Keratinocyte (primary cell): ENCODE measurements around the gene DDAH2. TPM values are rescaled to one million over a fixed set of nuclear protein-coding genes. Genes with fewer than 3 reads are reported as not detected.

Experiments used
- DNase-seq: peaks from one replicate; pipeline ENCODE4 v3.0.0-alpha.2; 2011; ENCODE audit warnings: low read depth, missing footprints, low spot score
- FAIRE-seq: peaks from 2 replicates; lab custom pipeline; 2011; peaks lifted over from hg19 to GRCh38; lab: Jason Lieb, UNC
- H2AFZ ChIP-seq: 2 replicates; pipeline ENCODE4 v1.6.0; 2012; ENCODE audit warnings: low read length, control low read depth, inconsistent platforms; ENCODE audit not compliant: control insufficient read depth
- H3K27ac ChIP-seq: 2 replicates; pipeline ENCODE4 v1.5.1; 2011; ENCODE audit warnings: low read length; ENCODE audit not compliant: control insufficient read depth, insufficient read depth
- H3K27me3 ChIP-seq: 3 replicates; pipeline ENCODE4 v1.6.0; 2011; ENCODE audit warnings: low read length; ENCODE audit not compliant: control insufficient read depth, insufficient read depth; ENCODE audit errors: extremely low read depth
- H3K36me3 ChIP-seq, 2 experiments: 2 replicates in 1 of 2; 3 replicates in 1 of 2; pipeline ENCODE4 v1.5.1; 2011; ENCODE audit warnings: low read length in 2 of 2, mild to moderate bottlenecking in 1 of 2; ENCODE audit not compliant: control insufficient read depth in 2 of 2, insufficient read depth in 2 of 2; ENCODE audit errors: extremely low read depth in 1 of 2
- H3K4me1 ChIP-seq: 3 replicates; pipeline ENCODE4 v1.5.1; 2011; ENCODE audit warnings: low read length; ENCODE audit not compliant: control insufficient read depth, insufficient read depth; ENCODE audit errors: extremely low read depth
- H3K4me2 ChIP-seq: 3 replicates; pipeline ENCODE4 v1.6.0; 2011; ENCODE audit warnings: low read depth, low read length; ENCODE audit not compliant: control insufficient read depth, insufficient read depth; ENCODE audit errors: extremely low read depth
- H3K4me3 ChIP-seq, 3 experiments: fragments of 200-600 bp in 1 of 3; sonication (generic) in 1 of 3; 2 replicates in 2 of 3; 3 replicates in 1 of 3; pipeline ENCODE4 v1.5.1; 2011 to 2016; ENCODE audit warnings: low read length in 3 of 3, mild to moderate bottlenecking in 3 of 3, control low read depth in 2 of 3, inconsistent platforms in 1 of 3, low read depth in 1 of 3, mixed read lengths in 1 of 3, mixed run types in 1 of 3, moderate library complexity in 1 of 3; ENCODE audit not compliant: control insufficient read depth in 2 of 3, insufficient read depth in 2 of 3; ENCODE audit errors: extremely low read depth in 1 of 3
- H3K79me2 ChIP-seq: 2 replicates; pipeline ENCODE4 v1.6.0; 2012; ENCODE audit warnings: low read length; ENCODE audit not compliant: control insufficient read depth, insufficient read depth
- H3K9ac ChIP-seq: 3 replicates; pipeline ENCODE4 v1.6.0; 2011; ENCODE audit warnings: low read length; ENCODE audit not compliant: control insufficient read depth, insufficient read depth; ENCODE audit errors: extremely low read depth
- H3K9me1 ChIP-seq: 3 replicates; pipeline ENCODE4 v1.6.0; 2011; ENCODE audit warnings: low read length; ENCODE audit not compliant: control insufficient read depth, insufficient read depth; ENCODE audit errors: extremely low read depth
- H3K9me3 ChIP-seq: 2 replicates; pipeline ENCODE4 v1.5.1; 2012; ENCODE audit warnings: low read depth, low read length; ENCODE audit not compliant: control insufficient read depth
- H4K20me1 ChIP-seq: 3 replicates; pipeline ENCODE4 v1.6.0; 2011; ENCODE audit warnings: low read length; ENCODE audit not compliant: control insufficient read depth, insufficient read depth; ENCODE audit errors: extremely low read depth
- EZH2 ChIP-seq: IDR thresholded peaks from one replicate; pipeline ENCODE4 v1.6.1; 2012; ENCODE audit warnings: inconsistent platforms, mild to moderate bottlenecking, low read length, moderate library complexity
- dilution Hi-C: fragments of 300-500 bp; cut with MboI; formaldehyde crosslinking; loops from one replicate; pipeline ENCODE4 v1.7.0; 2020; ENCODE audit warnings: low sequenced_read_pairs; ENCODE audit not compliant: extremely low pct_ligation_motif_present
- polyA plus RNA-seq, 5 experiments: library from polyadenylated mRNA; depleted of rRNA in 3 of 5; stranded (reverse) in 3 of 5; stranded (forward) in 1 of 5; unstranded in 1 of 5; fragments of >200 nt; gene quantifications; 1 replicate in 1 of 5; 2 replicates in 3 of 5; 3 replicates in 1 of 5; pipeline versions ENCODE4 v1.2.1 to v1.2.3, GENCODE V29; 2011 to 2012; ENCODE audit warnings: missing spikeins in 2 of 5, low read depth in 1 of 5, low replicate concordance in 1 of 5
- TF ChIP-seq, protein P1 (sequence below), 3 experiments: IDR thresholded peaks in 1 of 3; conservative IDR thresholded peaks in 1 of 3; optimal IDR thresholded peaks in 1 of 3; 2 replicates in 2 of 3; 3 replicates in 1 of 3; pipeline versions ENCODE3 to v1.5.1; 2011; ENCODE audit warnings: low read length in 3 of 3, mild to moderate bottlenecking in 3 of 3, moderate library complexity in 2 of 3, control low read depth in 1 of 3, inconsistent platforms in 1 of 3; ENCODE audit not compliant: insufficient read depth in 2 of 3; ENCODE audit errors: extremely low read depth in 1 of 3

The DDAH2 gene
- polyA plus RNA-seq, 1 donor (not counting 4 experiments of a cell fraction or from before 2014, with no cell fraction given), result 3.0 TPM

DNA sequence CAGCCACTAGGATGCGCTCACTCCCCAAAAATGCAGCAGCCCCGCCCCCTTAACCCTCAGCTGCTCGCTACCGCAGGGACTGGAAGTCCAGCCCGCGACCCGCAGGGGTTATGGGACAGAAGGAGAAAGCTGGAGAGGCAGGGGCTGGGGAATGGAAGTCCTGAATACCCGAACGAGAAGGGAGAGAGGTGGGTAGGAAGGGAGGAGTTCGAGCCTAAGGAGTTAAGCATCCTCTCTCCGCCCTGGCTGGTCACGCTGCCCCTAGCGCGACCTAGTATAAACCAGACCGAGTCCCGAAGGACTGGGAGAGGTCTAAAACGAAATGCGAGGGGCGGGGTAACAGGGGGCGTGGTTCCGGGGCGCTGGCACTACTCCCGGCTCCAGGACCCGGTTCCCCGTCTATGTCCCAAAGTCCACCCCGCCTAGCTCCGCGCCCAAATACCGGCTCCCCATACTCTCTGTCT, 448 bp upstream of the DDAH2 start:
- Histone ChIP-seq H3K9me3 (no peaks in the 10 kb centered on the region), H3K27ac (no peak overlapping the region), H4K20me1 (peaks cover 18% of the 10 kb centered on the region), H3K9me1 (peaks cover 4% of the 10 kb centered on the region), H3K36me3 (peaks cover 29 to 40% of the 10 kb centered on the region in 2 experiments), H3K4me1 (peaks cover 24% of the 10 kb centered on the region), H3K4me2 (peak overlapping the region; percentile 91), H2AFZ (no peak overlapping the region), H3K27me3 (no peaks in the 10 kb centered on the region), H3K79me2 (peaks cover 15% of the 10 kb centered on the region), H3K4me3 (peak overlapping the region; percentile 38 to 74 (median 70)), H3K9ac (peak overlapping the region; percentile 50)
- TF ChIP-seq EZH2, result no peak
- TF ChIP-seq, protein P1, sequence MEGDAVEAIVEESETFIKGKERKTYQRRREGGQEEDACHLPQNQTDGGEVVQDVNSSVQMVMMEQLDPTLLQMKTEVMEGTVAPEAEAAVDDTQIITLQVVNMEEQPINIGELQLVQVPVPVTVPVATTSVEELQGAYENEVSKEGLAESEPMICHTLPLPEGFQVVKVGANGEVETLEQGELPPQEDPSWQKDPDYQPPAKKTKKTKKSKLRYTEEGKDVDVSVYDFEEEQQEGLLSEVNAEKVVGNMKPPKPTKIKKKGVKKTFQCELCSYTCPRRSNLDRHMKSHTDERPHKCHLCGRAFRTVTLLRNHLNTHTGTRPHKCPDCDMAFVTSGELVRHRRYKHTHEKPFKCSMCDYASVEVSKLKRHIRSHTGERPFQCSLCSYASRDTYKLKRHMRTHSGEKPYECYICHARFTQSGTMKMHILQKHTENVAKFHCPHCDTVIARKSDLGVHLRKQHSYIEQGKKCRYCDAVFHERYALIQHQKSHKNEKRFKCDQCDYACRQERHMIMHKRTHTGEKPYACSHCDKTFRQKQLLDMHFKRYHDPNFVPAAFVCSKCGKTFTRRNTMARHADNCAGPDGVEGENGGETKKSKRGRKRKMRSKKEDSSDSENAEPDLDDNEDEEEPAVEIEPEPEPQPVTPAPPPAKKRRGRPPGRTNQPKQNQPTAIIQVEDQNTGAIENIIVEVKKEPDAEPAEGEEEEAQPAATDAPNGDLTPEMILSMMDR (optimal IDR thresholded peaks at IDR 0.05 in 1 of 3, IDR thresholded peaks at IDR 0.05 in 1 of 3, conservative IDR thresholded peaks at IDR 0.05 in 1 of 3; ENCODE audit: extremely low read depth in 1 of 3, insufficient read depth in 2 of 3, low read length in 3 of 3), result peak in 1 of 3 experiments; percentile 3
- FAIRE-seq (peak; percentile 17), DNase-seq (no peak)
- dilution Hi-C loops, result no loop called here

DNA sequence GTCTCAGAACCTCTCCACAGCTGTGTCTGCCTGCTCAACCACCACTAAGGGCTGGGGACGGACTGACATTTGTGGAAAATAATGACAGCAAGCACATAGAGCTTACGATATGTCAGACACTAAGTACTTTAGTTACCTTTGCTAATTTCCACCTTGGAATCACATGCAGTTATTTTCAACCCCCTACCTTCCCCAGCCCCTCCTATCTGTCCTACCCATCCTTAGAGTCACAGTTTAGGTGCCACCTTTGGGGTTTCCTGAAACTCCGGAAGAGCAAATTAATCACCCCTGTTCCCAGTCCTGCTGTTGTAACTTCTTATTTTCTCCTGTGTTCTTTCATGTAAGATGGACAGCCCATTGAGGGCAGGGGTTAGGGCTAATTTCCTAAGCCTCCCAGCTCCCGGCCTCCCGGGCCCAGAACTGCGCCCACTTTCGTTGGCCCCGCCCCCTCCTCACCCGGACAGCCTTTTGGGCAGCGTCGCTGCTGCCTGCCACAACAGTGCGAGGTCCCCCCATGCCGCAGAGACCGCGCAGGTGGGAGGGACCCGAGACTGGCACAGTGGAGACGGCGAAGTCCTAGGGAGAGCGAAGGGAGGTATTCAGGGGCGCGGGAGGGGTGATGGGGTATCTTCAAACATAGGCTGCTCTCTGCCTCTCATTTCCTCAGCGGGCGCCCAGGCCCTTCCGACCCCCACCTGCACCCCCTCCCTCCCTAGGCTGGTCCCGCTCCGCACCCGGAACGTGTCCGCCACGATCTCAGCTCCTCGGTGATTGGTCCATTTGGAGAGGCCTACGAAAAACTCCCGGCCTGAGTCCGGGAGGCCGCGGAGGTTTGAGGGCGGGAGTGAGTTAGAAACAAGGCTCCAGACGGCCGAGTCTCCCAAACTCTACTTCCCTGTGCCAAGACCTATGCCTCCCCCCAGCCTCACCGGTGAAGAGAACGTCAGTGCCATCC, 1.1 kb downstream of the DDAH2 start:
- H3K79me2 ChIP-seq, result no peaks in the 10 kb centered on the region
- no peak overlapping the region for H3K4me2 ChIP-seq
- peaks cover 9% of the 10 kb centered on the region for H3K4me1 ChIP-seq
- dilution Hi-C loops, result no loop called here
- no peak for FAIRE-seq
- H3K27me3 ChIP-seq, result no peaks in the 10 kb centered on the region
- no peak overlapping the region for H3K4me3 ChIP-seq
- H3K36me3 ChIP-seq, result peaks cover 16 to 25% of the 10 kb centered on the region in 2 experiments
- no peak overlapping the region for H3K27ac ChIP-seq
- TF ChIP-seq, protein P1 (optimal IDR thresholded peaks at IDR 0.05 in 1 of 3, IDR thresholded peaks at IDR 0.05 in 1 of 3, conservative IDR thresholded peaks at IDR 0.05 in 1 of 3; ENCODE audit: extremely low read depth in 1 of 3, insufficient read depth in 2 of 3, low read length in 3 of 3), result no peak
- no peak for TF ChIP-seq EZH2
- peaks cover 2% of the 10 kb centered on the region for H3K9me1 ChIP-seq
- no peak for DNase-seq
- H4K20me1 ChIP-seq, result peaks cover 8% of the 10 kb centered on the region
- no peak overlapping the region for H2AFZ ChIP-seq
- H3K9me3 ChIP-seq, result no peaks in the 10 kb centered on the region
- H3K9ac ChIP-seq, result no peak overlapping the region
